WTC11 (cell line): ENCODE results near the gene ADAT3. TPM values are rescaled to one million over a fixed set of nuclear protein-coding genes. Genes with fewer than 3 reads are reported as not detected.

Source experiments
- ATAC-seq: fragments of 200-7000 bp; cut with Tn5 transposase; 2 replicates; pipeline ENCODE4 v1.10.0; 2021; ENCODE audit warnings: mild to moderate bottlenecking, moderate library complexity
- CTCF ChIA-PET: fragments of 300-600 bp; sonication (Branson Sonifier 250); formaldehyde crosslinking; loops from one replicate; lab custom pipeline; 2021; ENCODE audit warnings: antibody characterized with exemption; lab: Charles Lee
- POLR2A ChIA-PET: fragments of 350-600 bp; sonication (Branson Sonifier 250); formaldehyde crosslinking; loops from one replicate; lab custom pipeline; 2021; ENCODE audit warnings: antibody characterized with exemption; lab: Charles Lee
- DNase-seq: peaks from one replicate; pipeline ENCODE4 v3.0.0; 2021; ENCODE audit warnings: low spot score
- H3K27ac Mint-ChIP-seq: 2 replicates; pipeline ENCODE4 v1.8.0; 2021; ENCODE audit warnings: mixed read lengths
- H3K27me3 Mint-ChIP-seq: 2 replicates; pipeline ENCODE4 v1.8.0; 2021; ENCODE audit warnings: low read depth, mild to moderate bottlenecking, moderate library complexity, mixed read lengths
- H3K36me3 Mint-ChIP-seq: 2 replicates; pipeline ENCODE4 v1.8.0; 2021; ENCODE audit warnings: mixed read lengths
- H3K4me1 Mint-ChIP-seq: 2 replicates; pipeline ENCODE4 v1.8.0; 2022; ENCODE audit warnings: mixed read lengths
- H3K4me3 Mint-ChIP-seq: 2 replicates; pipeline ENCODE4 v1.8.0; 2021; ENCODE audit warnings: mild to moderate bottlenecking, moderate library complexity, mixed read lengths
- H3K9me3 Mint-ChIP-seq: 2 replicates; pipeline ENCODE4 v1.8.0; 2021; ENCODE audit warnings: mixed read lengths
- ARID4B ChIP-seq: sonication (generic); formaldehyde crosslinking; IDR thresholded peaks from 2 replicates; pipeline ENCODE4 v1.8.0; 2023; ENCODE audit warnings: missing genetic modification reagents, mild to moderate bottlenecking, borderline replicate concordance
- ATF1 ChIP-seq: sonication (generic); formaldehyde crosslinking; IDR thresholded peaks from 2 replicates; pipeline ENCODE4 v1.8.1; 2023; ENCODE audit warnings: mild to moderate bottlenecking, moderate library complexity, missing genetic modification reagents
- ELF4 ChIP-seq: sonication (generic); formaldehyde crosslinking; IDR thresholded peaks from 2 replicates; pipeline ENCODE4 v1.8.1; 2022; ENCODE audit warnings: low read depth, mild to moderate bottlenecking, moderate library complexity, missing genetic modification reagents
- ESRRA ChIP-seq: sonication (generic); formaldehyde crosslinking; IDR thresholded peaks from 2 replicates; pipeline ENCODE4 v1.8.1; 2022; ENCODE audit warnings: mild to moderate bottlenecking, missing genetic modification reagents, borderline replicate concordance
- FOXP4 ChIP-seq: sonication (generic); formaldehyde crosslinking; IDR thresholded peaks from 2 replicates; pipeline ENCODE4 v1.8.0; 2022; ENCODE audit warnings: mild to moderate bottlenecking, missing genetic modification reagents
- HMGA2 ChIP-seq: fragments of 250-450 bp; sonication (Bioruptor Pico); IDR thresholded peaks from 2 replicates; pipeline ENCODE4 v1.4.0; 2021; ENCODE audit warnings: mild to moderate bottlenecking, moderate library complexity
- IRF1 ChIP-seq: sonication (generic); formaldehyde crosslinking; IDR thresholded peaks from 2 replicates; pipeline ENCODE4 v1.8.0; 2023; ENCODE audit warnings: missing genetic modification reagents
- JUN ChIP-seq: sonication (generic); formaldehyde crosslinking; IDR thresholded peaks from 2 replicates; pipeline ENCODE4 v1.8.0; 2023; ENCODE audit warnings: mild to moderate bottlenecking, missing genetic modification reagents
- MXD4 ChIP-seq: fragments of 250-450 bp; sonication (Bioruptor Pico); IDR thresholded peaks from 2 replicates; pipeline ENCODE4 v1.8.0; 2021; ENCODE audit warnings: mild to moderate bottlenecking, moderate library complexity, borderline replicate concordance
- NFE2L1 ChIP-seq: sonication (generic); formaldehyde crosslinking; IDR thresholded peaks from 2 replicates; pipeline ENCODE4 v1.8.1; 2023; ENCODE audit warnings: missing genetic modification reagents
- OVOL2 ChIP-seq: fragments of 250-450 bp; sonication (Bioruptor Pico); IDR thresholded peaks from 2 replicates; pipeline ENCODE4 v1.9.0; 2021; ENCODE audit warnings: mild to moderate bottlenecking, borderline replicate concordance
- RELA ChIP-seq: sonication (generic); formaldehyde crosslinking; IDR thresholded peaks from 2 replicates; pipeline ENCODE4 v1.8.1; 2022; ENCODE audit warnings: missing genetic modification reagents, mild to moderate bottlenecking, borderline replicate concordance
- TEAD4 ChIP-seq: sonication (generic); formaldehyde crosslinking; IDR thresholded peaks from 2 replicates; pipeline ENCODE4 v1.8.0; 2022; ENCODE audit warnings: mild to moderate bottlenecking, missing genetic modification reagents
- ZBTB43 ChIP-seq: sonication (generic); formaldehyde crosslinking; IDR thresholded peaks from 2 replicates; pipeline ENCODE4 v1.8.1; 2023; ENCODE audit warnings: mild to moderate bottlenecking, missing genetic modification reagents
- ZMAT4 ChIP-seq: fragments of 250-450 bp; sonication (Bioruptor Pico); IDR thresholded peaks from 2 replicates; pipeline ENCODE4 v1.9.0; 2021; ENCODE audit warnings: mild to moderate bottlenecking
- ZNF121 ChIP-seq: sonication (generic); formaldehyde crosslinking; IDR thresholded peaks from 2 replicates; pipeline ENCODE4 v1.8.0; 2023; ENCODE audit warnings: missing genetic modification reagents
- total RNA-seq: library from RNA; stranded (reverse); gene quantifications from 3 replicates; pipeline ENCODE4 v1.2.3, GENCODE V29; 2021

Gene ADAT3
- total RNA-seq, 1 experiment from 2014 or later, result 20.3 TPM

- ChIA-PET CTCF (interaction anchor here (3.0 kb wide), 1 partner anchor 9 kb away, joined by 48 read pairs; no protein-coding TSS in a partner anchor), POLR2A (interaction anchor here (0.6 to 0.7 kb wide), 3 partner anchors 24 to 315 kb away, joined by 3 to 6 read pairs (median 5); no protein-coding TSS in a partner anchor)
- no peaks in the 10 kb centered on the region; the same call in 1 of the 2 replicates for H3K4me1 Mint-ChIP-seq
- no peak overlapping the region for H3K27ac Mint-ChIP-seq
- ATAC-seq (no peak), DNase-seq (no peak)
- H3K27me3 Mint-ChIP-seq, result 0 out of 2 replicates have a peak, but pooled peaks cover 4% of the 10 kb centered on the region
- no peaks in the 10 kb centered on the region for H3K9me3 Mint-ChIP-seq
- no peak overlapping the region for H3K4me3 Mint-ChIP-seq
- TF ChIP-seq NFE2L1 (CRISPR knock-in tag), result no peak
- TF ChIP-seq ARID4B, result no peak
- no peak for TF ChIP-seq FOXP4 (CRISPR knock-in tag)
- TF ChIP-seq IRF1, result no peak
- no peak for TF ChIP-seq HMGA2
- H3K36me3 Mint-ChIP-seq, result no peaks in the 10 kb centered on the region
These were observed 38.4 kb upstream of the ADAT3 start for GRCh38 chr19:1866693-1867348.

- POLR2A ChIA-PET, result interaction anchor here (0.6 to 0.7 kb wide), 2 partner anchors 24 to 105 kb away, joined by 5 to 6 read pairs; no protein-coding TSS in a partner anchor
- CTCF ChIA-PET, result no interaction called here
- DNase-seq (no peak), ATAC-seq (no peak)
- H3K4me3 Mint-ChIP-seq, result no peak overlapping the region
- TF ChIP-seq ESRRA (CRISPR knock-in tag) (no peak), ZNF121 (peak; percentile 88), ZBTB43 (CRISPR knock-in tag) (no peak), MXD4 (CRISPR knock-in tag) (no peak), OVOL2 (CRISPR knock-in tag) (no peak), JUN (CRISPR knock-in tag) (no peak), TEAD4 (CRISPR knock-in tag) (no peak)
- H3K27me3 Mint-ChIP-seq, result 0 out of 2 replicates have a peak, but pooled peaks cover 2% of the 10 kb centered on the region
- no peak overlapping the region for H3K27ac Mint-ChIP-seq
- no peaks in the 10 kb centered on the region for H3K9me3 Mint-ChIP-seq
- no peaks in the 10 kb centered on the region for H3K4me1 Mint-ChIP-seq
- H3K36me3 Mint-ChIP-seq, result no peaks in the 10 kb centered on the region
These were observed 37.9 kb upstream of the ADAT3 start for GRCh38 chr19:1867349-1867724.

- Mint-ChIP-seq H3K27ac (peak overlapping the region; percentile 74), H3K27me3 (no peaks in the 10 kb centered on the region), H3K9me3 (no peaks in the 10 kb centered on the region), H3K36me3 (peaks cover 2% of the 10 kb centered on the region), H3K4me3 (no peak overlapping the region), H3K4me1 (peaks cover 2% of the 10 kb centered on the region)
- POLR2A ChIA-PET, result no interaction called here
- DNase-seq (no peak), ATAC-seq (no peak)
- CTCF ChIA-PET, result interaction anchor here (0.7 kb wide), 1 partner anchor 77 kb away, joined by 3 read pairs; no protein-coding TSS in a partner anchor
- TF ChIP-seq RELA (no peak), ATF1 (CRISPR knock-in tag) (no peak), ZMAT4 (CRISPR knock-in tag) (no peak), ELF4 (CRISPR knock-in tag) (no peak)
These were observed 36.2 kb upstream of the ADAT3 start for GRCh38 chr19:1868971-1869370.
